GM12865 (cell line): Measurements from ENCODE around the gene AIG1.

Experiments
- DNase-seq: peaks from one replicate; pipeline ENCODE4 v3.0.0; 2010; ENCODE audit warnings: low read depth
- H3K4me3 ChIP-seq: 2 replicates; pipeline ENCODE4 v1.5.1; 2011; ENCODE audit warnings: mild to moderate bottlenecking, low read depth, low read length, control low read depth
- CTCF ChIP-seq: IDR thresholded peaks from 2 replicates; pipeline ENCODE4 v1.5.1; 2011; ENCODE audit warnings: low read length, control low read depth, low read depth, inconsistent platforms; ENCODE audit not compliant: insufficient read depth; ENCODE audit errors: missing control alignments

AIG1 gene

GRCh38 chr6:143385636-143386035 is 324.9 kb downstream of the AIG1 start:
- no peak for TF ChIP-seq CTCF
- DNase-seq = no peak
- H3K4me3 ChIP-seq = no peak overlapping the region

- no peak overlapping the region for H3K4me3 ChIP-seq
- no peak for TF ChIP-seq CTCF
- DNase-seq = no peak
Observed at GRCh38 chr6:143390278-143390677, 329.6 kb downstream of the AIG1 start.
